HG03097 (cell line): Measurements from ENCODE around the gene NAA38.
"Not testable (repeated sequence)": the region's sequence is repeated elsewhere in the genome, so short reads cannot be mapped to it uniquely, and the experiment has no call there.

ENCODE experiments used
- ATAC-seq: cut with Tn5 transposase; IDR thresholded peaks from one replicate; pipeline ENCODE4 v1.9.1; 2021; ENCODE audit not compliant: unreplicated experiment, low FRiP score

NAA38 gene

DNA sequence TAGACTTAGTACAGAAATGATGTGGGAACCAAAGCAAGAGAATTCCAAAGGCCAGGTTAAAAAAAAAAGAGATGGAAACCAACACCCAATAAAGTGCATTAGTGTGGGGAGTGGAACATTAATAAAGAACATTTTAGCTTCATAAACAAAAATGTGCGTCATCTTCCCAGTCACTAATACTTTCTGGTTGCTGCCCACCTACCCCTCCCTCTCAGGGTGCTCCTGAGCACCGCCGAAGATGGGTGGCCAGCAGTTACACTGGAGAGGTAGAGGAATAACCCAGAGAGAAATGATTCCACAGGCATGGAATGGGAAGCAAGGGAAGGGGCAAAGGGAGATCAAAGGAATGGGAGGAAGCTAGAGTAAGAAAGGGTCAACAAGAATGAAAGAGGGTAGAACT, 25.3 kb upstream of the NAA38 start:
- ATAC-seq: no peak

GRCh38 chr17:7882068-7882467, 24.7 kb upstream of the NAA38 start:
- no peak for ATAC-seq

DNA sequence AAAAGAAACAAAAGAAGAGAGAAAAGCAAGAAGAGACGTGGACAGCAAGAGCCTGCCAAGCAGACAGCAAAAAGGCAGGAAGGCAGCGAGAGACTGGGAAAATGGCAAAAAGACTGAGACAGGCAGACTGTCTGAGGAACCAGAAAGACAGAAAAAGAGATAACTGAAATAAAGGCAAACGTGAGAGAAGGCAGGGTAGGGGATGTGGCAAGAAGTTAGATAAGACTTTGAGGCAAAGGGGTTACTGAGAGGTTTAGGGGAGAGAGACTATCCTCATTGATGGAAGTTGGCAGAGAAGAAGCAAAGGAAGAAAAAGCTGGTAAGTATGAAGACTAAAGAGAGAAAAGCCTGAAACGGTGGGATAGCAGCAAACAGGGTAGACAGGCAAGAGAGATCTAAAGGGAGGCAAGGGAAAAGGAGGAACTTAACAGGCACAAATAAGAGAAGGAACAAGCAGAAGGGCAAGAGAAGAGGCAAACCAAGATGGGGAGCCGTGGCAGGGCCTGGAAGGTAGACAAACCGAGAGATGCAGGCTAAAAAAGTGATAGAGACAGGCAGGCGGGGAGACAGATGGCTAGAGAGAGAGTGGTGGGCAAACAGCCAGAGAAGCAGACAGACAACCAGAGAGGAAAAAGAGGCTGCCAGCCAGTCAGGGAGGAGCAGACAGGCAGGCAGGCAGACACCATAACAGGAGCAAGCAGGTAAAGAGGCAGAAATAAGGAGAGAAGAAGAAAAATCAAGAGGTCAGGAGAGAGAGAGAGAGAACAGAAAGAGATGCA, 24.1 kb upstream of the NAA38 start:
- ATAC-seq: no peak

DNA sequence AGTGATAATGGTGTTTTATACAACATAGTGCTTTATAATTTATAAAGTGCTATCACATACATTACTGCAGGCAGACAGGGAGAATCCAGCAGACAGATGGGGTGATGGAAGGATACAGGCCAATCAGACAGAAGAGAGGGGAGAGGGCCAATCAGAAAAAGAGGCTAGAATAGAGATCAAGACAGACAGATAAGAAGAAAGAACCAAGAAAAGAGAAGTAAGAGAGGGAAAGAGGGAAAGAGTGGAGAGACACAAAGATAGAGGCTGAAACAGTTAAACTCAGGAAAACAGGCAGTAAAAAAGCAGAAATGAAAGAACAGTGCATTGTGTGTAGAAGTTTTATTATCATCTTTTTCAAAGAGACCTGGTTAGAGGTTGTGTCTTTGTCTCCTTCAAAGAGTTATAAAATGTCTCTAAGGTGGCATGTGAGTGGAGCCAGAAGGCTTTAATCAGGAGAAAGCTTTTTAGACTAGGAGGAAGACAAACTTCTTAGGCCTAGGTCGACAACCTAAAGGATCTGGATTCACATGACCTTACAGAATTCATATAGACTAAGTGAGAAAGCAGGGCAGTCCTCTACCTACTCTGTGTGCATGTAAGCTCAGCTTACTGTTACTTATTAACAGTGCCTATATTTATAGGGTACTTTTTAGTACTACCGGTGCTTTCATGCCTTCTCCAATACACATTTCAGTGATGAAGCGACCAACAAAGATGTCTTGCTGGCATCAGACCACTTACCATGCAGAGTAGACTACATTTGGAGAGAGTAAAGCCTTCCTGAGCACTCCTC, 22.9 kb upstream of the NAA38 start:
- ATAC-seq: no peak

- no peak for ATAC-seq
Observed at GRCh38 chr17:7878234-7878633, 20.9 kb upstream of the NAA38 start.

DNA sequence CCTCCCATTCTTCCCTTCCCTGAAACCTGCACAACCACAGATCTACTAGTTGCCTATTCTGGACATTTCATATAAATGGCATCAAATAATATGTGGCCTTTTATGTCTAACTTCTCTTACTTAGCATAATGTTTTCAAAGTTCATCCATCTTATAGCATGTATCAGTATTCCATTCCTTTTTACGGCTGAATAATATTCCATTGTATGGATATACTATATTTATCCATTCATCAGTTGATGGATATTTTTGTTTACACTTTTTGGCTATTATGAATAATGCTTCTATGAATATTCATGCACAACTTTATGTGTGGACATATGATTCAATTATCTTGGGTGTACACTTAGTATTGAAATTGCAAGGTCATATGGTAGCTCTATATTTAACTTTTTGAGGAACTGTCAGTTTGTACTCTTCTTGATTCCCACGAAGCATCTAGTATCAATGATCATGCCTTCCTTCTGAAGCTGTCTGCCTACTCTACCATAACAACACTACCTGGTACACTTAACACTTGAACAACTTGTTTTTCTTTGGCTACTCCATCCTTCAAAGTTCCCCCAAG, 18.5 kb upstream of the NAA38 start:
- no peak for ATAC-seq

GRCh38 chr17:7873051-7873450, 15.7 kb upstream of the NAA38 start:
- ATAC-seq: no peak

- no peak for ATAC-seq
Observed at GRCh38 chr17:7867881-7868329, 10.5 kb upstream of the NAA38 start.

- ATAC-seq: no peak
Observed at GRCh38 chr17:7864995-7865650, 7.8 kb upstream of the NAA38 start.

DNA sequence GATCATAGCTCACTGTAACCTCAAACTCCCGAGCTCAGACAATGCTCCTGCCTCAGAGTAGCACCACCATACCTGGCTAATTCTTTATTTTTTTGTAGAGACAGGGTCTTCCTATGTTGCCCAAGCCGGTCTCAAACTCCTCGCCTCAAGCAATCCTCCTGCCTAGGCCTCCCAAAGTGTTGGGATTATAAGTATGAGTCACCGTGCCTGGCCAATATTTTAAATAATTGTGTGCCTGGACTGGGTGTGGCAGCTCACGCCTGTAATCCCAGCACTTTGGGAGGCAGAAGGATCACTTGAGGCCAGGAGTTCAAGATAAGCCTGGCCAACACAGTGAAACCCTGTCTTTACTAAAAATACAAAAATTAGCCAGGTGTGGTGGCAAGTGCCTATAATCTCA, 7.0 kb upstream of the NAA38 start:
- ATAC-seq: not testable (repeated sequence)

DNA sequence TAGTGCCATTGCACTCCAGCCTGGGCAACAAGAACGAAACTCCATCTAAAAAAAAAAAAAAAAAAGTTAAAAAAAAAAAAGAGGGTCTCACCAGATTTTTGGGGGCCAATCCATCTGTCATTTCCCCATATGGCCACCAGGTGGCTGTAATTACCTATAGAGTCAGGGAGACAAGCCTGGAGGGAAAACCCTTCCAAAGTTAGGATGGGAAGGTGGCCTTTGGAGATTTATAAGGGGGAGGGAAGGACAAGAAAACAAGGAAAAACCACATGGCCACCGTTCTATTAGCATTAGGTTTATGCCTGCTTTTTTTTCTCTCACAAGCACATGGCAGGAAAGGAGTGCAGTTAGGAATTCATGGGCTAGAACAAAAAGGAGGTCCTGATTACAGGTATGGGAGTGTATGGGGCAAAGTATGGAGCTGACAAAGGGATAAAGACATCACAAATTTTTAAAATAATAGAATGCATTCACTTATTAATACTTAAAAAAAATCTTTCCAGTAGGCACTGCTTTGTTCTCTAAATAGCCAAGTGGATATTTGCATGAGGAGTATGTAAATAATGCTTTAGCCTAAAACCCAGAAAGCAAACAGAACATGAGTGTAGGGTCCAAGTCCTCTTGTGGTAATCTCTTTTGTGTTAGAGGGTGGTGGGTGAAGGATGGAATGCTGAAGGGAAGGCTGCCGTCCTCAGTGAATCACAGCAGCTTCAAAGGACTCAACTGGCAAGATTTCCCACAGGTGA, 5.5 kb upstream of the NAA38 start:
- ATAC-seq: no peak

DNA sequence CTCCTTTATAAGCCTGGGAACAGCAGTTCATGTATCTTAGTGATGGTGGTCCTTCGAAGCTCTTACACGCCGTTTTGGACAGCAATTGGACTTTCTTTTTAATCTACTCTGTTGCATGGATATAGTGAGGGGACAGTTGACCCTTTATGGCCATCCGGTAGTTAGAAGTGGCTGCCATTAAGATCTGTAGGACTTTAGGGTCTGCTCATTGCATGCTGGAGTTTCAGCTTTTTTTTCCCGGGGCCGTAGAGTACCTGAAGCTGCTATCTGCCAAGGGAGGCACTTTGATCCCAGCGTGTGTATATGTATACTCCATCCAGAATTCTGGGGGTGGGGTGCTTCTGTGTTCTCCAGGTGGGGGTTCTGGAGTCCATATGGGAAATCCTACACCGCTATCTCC, 1.7 kb upstream of the NAA38 start:
- no peak for ATAC-seq

GRCh38 chr17:7858522-7858810, 1.1 kb upstream of the NAA38 start:
- no peak for ATAC-seq

DNA sequence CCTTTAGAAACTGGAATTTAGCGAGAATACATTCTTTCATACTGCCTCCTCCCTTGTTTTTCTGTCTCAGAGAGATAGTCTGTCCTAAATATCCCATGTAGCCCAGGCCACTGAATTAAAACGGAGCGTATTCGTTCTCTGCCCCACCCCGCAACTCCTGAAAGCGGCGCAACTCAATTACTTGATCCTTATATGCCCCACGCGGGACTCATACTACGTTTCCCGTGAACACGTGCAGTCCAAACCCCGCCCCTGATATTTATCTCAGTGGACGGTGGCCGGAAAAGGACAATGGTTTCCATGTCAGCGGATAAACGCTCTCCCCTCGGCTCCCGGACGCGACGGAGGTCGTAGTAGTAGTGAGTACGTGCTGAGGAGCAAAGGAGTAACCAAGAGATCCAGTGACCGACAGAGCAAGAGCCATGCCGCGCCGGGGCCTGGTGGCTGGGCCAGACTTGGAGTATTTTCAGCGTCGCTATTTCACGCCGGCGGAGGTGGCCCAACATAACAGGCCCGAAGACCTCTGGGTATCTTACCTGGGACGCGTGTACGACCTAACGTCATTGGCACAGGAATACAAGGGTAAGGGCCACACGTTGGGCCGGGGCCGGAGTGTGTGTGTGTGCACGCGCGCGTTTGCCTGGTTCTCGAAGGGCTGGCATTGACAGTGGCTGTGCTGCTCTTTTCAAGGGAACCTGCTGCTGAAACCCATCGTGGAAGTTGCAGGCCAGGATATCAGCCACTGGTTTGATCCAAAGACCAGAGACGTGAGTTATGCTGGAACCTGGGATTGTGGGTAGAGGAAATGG, 558 bp upstream of the NAA38 start, which contains the start of gene CYB5D1:
CYB5D1 (plus strand) TSS at position 291 of the 809 bp plus-strand sequence; CDS start at position 423, 132 bp downstream.
- ATAC-seq: peak; percentile 44

GRCh38 chr17:7856011-7856810, 1.1 kb downstream of the NAA38 start:
- ATAC-seq: no peak

DNA sequence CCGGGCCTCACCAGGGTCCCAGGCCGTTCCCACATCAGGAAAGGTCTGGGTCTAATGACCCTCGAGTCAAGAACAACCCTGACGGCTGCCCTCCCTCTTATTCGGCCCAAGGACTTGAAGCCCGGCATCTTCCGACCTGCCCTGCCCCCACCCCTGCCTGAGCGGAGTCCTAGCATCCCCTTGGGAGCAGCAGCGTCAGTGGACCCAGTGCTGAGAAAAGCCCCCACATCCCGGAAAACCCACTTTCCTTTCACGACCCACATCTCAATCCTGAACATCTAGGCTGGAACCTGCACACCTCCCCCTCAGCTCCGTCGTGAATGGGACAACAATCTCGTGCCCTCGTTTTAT, 1.7 kb downstream of the NAA38 start:
- ATAC-seq: no peak

- ATAC-seq: no peak
Observed at GRCh38 chr17:7854851-7855659, 2.3 kb downstream of the NAA38 start, which contains the start of gene TMEM88. Gene TMEM88, plus strand, starts transcription at chr17:7855066. Its CDS starts 9 bp downstream, at chr17:7855075.
